Stimulated activated CD8-positive, alpha-beta memory T cell treated with anti-CD3 and anti-CD28 coated beads, Interleukin-15, amount 100 ng/mL, for 1 hour (primary cell): ENCODE measurements around the gene TENT4A.
"Not testable (repeated sequence)": the region's sequence is repeated elsewhere in the genome, so short reads cannot be mapped to it uniquely, and the experiment has no call there.

ENCODE experiments used
- DNase-seq: peaks from one replicate; pipeline ENCODE4 v3.0.0-alpha.2; 2020; ENCODE audit warnings: low read depth

TENT4A gene

GRCh38 chr5:6773342-6774035 is 60.3 kb downstream of the TENT4A start:
- no peak for DNase-seq

- DNase-seq: not testable (repeated sequence)
Measured at GRCh38 chr5:6774207-6774606, 61.0 kb downstream of the TENT4A start.

DNA sequence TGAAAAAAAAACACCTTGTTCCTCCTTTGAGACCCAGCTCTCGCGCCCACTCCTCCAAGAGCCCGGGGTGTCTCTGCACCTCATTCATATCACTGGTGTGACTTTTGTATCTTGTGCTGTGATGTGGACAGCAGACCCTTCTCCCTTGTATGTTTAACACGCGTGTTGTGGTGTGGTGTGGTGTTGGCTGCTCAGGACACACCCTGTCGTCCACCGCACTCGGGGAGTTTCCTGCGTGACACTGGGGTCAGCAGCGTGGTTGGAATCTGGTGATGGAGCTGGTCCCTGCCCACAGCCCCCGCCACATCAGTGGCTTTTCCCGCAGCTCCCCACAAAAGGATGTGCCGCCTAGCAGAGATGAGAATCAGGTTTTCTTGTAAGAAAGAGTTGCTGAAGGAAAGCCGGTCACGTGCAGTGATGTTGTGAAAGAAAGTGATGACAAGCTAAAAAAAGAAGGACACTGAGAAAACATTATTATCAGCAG is 61.5 kb downstream of the TENT4A start:
- no peak for DNase-seq

DNA sequence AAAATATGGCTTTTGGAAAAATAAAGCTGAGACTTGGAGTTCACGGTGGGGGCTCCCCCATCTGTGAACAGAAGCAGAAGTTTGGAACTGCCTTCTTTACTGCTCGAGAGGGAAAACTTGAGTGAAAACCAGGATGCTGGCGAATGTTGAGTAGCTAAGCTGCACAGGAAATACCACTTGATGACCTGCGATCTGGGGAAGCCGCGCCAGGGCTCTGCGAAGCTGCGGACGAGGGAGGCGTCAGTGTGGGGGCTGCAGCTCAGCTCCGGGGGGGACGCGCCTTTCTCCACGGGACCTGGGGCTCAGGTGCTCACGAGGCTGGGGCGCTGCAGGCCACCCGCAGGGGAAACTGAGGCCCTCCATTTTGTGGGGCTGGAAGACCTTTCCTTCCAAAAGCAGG is 62.3 kb downstream of the TENT4A start:
- no peak for DNase-seq

DNA sequence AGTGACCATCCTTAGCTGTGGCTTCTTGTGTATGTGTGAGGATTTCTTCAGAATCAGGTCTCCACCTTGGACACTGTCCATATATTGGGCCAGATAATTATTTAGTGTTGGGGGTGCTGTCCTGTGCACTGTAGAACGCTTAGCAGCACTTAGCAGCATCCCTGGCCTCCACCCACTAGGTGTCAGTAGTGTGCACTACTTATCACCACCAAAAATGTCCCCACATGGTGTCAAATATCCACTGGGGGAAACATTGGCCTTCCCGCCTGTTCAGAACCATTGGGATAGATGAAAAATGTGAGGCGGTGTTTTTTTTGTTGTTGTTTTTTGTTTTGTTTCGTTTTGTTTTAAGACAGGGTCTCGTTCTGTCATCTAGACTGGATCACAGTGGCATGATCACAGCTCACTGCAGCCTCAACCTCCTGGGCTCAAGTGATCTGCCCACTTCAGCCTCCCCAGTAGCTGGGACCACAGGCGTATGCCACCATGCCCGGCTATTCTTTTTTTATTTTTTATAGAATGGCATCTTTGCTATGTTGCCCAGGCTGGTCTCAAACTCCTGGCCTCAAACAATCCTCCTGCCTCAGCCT is 67.7 kb downstream of the TENT4A start:
- no peak for DNase-seq

- no peak for DNase-seq
Measured at GRCh38 chr5:6781716-6782115, 68.5 kb downstream of the TENT4A start.

- no peak for DNase-seq
Measured at GRCh38 chr5:6783787-6784186, 70.6 kb downstream of the TENT4A start.

DNA sequence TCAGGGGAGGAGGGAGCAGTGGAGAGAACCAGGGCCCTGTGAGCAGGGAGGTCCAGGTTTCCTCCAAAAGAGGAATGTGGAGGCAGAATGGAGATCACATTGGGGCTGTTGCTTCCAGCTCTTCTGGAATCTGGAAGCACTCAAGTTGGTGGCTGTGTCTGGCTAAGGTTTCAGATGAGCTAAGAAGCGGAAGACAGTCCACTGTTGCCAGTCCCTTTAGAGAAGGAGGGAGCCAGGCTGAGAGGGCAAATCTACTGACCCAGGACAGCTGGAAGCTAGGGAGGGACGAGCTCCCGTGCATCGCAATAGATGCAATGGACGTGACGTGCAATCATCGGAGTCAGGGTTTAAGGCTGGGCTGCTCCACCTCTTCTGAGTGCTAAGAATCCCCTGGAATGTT is 71.2 kb downstream of the TENT4A start:
- no peak for DNase-seq

DNA sequence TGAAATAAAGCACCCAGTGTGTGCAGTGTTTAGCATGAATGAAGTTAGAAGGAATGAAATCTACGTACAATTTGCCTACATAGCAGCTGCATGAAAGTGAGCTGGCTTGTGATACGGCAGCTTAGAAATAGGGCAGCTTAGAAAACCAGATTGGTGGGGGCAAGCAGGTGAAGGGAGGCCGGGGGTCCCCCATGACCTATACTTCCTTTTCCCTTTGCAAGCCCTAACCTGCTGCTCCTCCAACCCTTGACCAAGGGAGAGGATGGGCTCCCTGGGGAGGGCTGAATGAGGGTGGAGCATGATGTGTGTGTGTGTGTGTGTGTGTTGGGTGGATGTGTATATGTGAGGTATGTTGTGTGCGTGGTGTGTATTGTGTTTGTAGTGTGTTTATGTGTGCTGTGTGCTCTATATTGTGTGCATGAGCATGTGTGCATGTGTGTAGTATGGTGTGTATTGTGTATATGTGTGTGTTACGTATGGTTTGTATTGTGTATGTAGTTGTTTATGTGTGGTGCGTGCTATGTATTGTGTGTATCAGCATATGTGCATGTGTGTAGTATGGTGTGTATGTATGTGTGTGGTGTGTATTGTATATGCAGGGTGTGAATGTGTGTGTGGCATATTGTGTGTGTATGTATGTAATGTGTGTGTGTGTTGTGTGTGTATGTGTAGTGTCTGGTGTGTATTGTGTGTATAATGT is 72.1 kb downstream of the TENT4A start:
- no peak for DNase-seq

DNA sequence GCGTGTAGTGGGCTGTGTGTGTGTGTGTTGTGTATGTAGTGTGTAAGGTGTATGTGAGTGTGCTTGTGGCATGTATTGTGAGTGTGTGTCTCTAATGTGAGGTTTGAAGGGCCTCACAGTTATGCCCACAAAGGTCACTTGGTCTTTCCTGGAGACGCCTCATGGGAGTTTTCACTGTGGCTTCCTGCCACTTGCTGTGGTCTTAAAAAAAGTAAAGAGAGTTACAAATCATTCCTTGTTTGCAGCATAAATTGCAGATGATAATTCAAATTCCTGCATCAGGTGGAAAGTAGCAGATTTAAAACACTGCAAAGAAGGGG is 72.6 kb downstream of the TENT4A start:
- no peak for DNase-seq

DNA sequence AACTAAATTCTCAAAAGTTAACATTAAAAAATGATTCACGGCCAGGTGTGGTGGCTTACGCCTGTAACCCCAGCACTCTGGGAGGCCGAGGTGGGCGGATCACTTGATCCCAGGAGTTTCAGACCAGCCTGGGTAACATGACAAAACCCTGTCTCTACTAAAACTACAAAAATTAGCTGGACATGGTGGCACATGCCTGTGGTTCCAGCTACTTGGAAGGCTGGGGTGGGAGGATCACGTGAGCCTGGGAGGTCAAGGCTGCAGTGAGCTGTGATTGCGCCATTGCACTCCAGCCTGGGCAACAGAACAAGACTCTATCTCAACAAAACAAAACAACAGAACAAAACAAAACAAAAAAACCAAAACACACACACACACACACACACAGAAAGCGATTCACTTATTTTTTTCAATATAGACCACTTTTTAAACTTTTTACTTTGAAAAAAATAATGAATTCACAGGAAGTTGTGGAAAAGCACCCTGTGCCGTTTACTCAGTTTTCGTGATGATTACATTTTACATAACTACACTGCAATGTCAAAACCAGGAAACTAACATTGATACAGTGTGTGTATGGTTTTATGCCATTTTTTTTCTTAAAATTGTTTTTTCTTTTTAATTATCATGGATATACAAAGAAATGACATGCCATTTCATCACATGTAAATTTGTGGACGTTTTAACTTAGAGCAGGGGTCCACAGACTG is 73.7 kb downstream of the TENT4A start:
- no peak for DNase-seq

DNA sequence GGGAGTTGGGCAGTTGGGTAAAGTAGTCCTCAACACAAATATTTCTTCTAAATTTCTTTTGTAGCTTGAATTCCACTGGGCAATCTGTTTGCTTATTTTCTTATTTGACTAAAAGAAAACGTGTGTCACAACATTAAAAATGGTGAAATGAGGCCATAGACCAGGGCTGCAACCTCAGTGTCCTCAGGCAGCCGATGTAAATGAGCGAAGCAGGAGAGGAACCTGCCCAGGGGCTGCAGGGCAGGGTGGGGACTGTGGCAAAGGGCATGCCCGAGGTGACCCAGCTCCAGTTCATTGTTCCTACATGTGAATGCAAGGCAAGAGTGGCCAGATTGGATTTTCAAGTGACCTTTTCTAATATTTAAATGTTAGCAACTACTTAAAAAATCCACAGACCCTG is 74.7 kb downstream of the TENT4A start:
- no peak for DNase-seq

GRCh38 chr5:6788439-6788838 is 75.2 kb downstream of the TENT4A start:
- DNase-seq: no peak

- no peak for DNase-seq
Measured at GRCh38 chr5:6788956-6789649, 75.9 kb downstream of the TENT4A start.

DNA sequence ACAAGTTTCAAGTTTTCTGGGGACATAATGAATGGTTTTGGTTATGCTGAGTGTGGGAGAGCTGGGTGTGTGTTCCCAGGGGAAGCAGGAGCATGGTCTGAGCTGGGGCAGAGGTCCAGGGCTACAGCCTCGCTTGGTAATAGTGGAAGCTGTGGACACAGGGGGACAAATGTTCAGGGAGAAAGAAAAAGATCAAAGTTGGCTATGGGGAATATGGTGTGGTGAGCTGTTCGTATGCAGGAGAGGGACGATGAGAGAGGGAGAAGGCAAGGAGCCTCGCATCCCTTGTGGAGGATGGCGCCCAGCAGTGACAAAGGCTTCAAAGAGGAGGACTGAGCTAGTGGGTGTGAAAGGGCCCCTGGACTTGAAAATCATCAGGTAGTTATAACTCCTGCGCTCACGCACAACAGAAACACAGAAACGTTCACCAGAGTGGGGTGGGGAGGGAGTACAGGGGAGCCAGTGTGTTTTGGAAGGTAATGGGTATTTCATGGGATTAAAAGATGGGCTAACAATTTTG is 77.2 kb downstream of the TENT4A start:
- no peak for DNase-seq

GRCh38 chr5:6791031-6791430 is 77.8 kb downstream of the TENT4A start:
- no peak for DNase-seq

DNA sequence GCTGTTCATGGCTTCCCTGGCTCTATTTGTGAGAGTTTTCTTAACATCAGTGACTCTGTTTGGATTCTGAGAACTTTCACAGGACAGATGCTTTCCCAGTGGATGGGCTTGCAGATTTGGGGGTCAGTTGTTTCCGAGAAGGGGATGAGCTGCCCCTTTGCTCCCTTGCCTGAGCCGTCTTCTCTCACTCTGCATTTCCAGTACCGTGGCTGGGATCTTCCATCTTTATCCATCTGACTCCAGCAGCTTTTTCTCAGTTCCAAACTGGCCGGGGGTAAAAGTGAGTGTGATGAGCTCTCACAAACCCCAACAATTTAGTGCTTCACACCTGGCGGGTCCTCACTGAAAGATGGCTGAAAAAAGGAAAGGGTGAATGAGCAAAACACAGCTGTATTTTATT is 79.1 kb downstream of the TENT4A start:
- DNase-seq: no peak

GRCh38 chr5:6792911-6793471 is 79.8 kb downstream of the TENT4A start:
- no peak for DNase-seq

DNA sequence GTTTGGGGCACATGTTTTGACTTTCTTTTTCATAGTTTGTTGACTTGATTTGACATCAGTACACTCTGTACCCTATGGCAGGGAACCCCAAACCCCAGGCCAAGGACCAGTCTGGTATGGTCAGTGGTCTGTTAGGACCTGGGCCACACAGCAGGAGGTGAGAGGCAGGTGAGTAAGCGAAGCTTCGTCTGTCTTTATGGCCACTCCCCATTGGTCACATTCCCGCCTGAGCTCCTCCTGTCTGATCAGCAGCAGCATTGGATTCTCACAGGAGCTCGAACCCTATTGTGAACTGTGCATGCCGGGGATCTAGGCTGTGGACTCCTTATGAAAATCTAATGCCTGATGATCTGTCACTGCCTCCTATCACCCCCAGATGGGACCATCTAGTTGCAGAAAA is 88.0 kb downstream of the TENT4A start:
- no peak for DNase-seq

GRCh38 chr5:6803981-6804550 is 90.8 kb downstream of the TENT4A start:
- no peak for DNase-seq

DNA sequence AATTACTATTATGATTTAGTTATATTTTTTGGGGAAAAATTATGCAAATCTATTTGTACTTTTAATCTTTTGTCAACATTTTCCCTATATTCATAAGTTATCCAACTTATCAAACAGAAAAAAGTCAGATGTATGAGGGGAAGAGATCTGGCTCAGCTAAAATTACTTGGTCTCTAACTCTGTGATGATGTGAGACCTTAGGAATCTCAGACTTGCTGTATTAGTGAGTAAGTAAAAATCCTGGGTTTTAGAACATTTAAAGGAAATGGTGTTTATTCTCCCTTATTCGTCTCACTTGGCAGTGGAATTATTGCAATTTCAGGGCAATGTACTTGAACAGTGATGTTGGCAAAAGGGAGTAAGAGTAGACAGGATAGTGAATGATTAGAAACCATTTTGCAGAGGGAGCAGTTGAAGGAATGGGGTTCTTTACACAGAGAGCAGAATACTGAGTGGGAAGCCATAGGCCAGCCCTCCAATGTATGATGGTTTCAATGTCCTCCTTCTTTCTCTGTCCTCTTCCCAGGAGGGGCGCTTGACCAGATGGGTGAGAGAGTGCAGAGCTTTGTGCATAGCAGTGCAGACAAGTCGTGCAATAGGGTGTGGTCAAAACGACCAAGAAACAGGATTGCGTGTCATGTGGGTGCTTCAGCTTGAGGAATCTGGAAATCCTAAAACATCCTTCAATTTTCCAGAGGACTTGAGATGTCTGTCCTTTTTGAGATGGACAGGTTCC is 91.7 kb downstream of the TENT4A start:
- DNase-seq: no peak
